ENCODE results near the gene SLC17A7.

Gene SLC17A7

GRCh38 chr19:49425922-49426592, 15.3 kb downstream of the SLC17A7 start:
- DNase-seq, result no peak

- no peak for DNase-seq
These were observed 16.1 kb downstream of the SLC17A7 start, which contains the start of gene GFY for GRCh38 chr19:49425178-49425577. Gene GFY, plus strand, starts transcription at chr19:49425388. Its CDS starts 1,043 bp downstream, at chr19:49426431.

DNA sequence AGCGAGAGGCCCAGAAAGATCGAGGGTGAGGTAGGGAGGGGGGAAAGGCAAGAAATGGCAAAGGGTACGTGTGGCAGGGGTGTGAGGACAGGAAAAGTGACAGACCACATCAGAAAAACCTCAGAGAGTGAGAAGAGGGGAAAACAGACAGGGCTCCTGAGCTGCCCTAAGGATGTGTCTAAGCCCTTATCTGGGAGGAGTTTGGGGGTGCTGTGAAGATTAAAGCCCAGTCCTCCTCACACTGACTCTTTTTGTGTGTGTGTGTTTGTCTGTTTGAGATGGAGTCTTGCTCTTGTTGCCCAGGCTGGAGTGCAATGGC, 17.4 kb downstream of the SLC17A7 start:
- DNase-seq, result no peak

DNA sequence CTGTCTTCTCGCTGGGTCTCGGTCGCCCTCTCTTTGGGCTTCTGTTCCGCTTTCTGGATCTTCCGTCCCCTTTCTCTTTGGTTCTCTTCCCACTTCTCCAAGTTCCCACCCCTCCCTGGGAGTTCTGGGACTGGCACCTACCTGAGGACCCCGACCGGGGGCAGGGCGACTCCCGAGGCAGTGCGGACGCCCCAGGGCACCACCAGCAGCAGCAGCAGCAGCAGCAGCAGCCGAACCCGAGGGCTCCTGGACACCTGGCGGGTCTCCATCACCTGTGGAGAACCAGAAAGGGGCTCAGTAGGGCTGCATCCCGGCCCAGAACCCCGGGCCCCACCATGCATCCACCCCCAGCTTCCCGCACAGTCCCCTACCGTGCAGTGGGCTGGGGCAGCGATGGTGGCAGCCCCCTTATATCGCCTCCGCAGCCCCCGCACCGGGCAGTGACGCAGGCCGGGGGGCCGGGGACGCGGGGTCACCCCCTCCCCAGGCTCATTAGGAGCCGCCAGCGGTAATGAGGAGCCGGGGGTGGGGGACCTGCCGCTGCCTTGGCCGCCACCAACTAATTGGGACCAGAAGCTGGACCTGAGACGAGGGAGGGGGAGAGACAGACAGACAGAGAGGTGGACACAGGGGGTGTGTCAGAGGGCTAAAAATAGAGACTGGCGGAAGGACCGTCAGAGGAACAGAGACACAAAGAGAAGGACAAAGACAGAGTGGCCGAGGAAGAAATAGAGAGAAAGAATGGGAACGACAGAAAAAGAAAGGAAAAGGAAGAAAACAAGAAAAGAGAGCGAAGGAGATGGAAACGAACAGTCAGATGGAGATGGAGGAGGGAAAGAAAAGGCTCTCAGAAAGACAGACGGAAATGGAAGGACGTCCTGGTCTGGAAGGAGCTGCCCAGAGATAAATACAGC, 18.0 kb downstream of the SLC17A7 start, which contains the start of gene PTH2:
PTH2 (minus strand) TSS at position 371 of the 914 bp plus-strand sequence; CDS start at position 269, 102 bp downstream.
- DNase-seq, result no peak

DNA sequence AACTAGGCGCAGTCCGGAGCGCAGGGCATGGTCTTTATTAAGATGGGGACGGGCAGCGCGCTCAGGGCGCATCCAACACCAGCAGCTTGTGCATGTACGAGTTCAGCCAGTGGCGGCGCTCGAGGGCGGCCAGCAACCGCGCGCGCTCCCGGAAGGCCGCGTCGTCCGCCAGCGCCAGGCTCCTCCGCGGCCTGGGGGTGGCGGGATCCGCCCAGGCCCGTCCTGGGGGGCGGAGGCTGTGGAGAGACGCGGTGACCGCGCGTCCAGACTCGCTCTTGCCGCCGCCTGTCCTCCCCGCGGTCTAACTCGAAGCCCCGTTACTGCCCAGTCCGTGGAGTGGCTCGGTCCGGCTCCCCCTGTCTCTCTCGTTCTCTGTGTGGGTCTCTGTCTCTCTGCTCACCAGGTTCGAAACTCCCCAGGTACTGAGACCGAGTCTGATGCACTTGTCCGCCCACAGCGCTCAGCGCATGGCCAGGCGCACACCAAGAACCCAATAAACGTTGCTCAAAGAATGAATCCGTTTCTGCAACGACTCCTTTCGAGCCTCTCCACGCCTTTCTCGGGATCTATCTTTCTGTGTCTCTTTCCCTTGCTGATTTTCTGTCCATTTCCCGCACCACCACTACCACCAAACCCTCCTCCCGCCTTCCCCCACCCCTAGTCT, 18.8 kb downstream of the SLC17A7 start:
- DNase-seq, result no peak

- DNase-seq, result no peak
These were observed 19.5 kb downstream of the SLC17A7 start for GRCh38 chr19:49421878-49422202.

DNA sequence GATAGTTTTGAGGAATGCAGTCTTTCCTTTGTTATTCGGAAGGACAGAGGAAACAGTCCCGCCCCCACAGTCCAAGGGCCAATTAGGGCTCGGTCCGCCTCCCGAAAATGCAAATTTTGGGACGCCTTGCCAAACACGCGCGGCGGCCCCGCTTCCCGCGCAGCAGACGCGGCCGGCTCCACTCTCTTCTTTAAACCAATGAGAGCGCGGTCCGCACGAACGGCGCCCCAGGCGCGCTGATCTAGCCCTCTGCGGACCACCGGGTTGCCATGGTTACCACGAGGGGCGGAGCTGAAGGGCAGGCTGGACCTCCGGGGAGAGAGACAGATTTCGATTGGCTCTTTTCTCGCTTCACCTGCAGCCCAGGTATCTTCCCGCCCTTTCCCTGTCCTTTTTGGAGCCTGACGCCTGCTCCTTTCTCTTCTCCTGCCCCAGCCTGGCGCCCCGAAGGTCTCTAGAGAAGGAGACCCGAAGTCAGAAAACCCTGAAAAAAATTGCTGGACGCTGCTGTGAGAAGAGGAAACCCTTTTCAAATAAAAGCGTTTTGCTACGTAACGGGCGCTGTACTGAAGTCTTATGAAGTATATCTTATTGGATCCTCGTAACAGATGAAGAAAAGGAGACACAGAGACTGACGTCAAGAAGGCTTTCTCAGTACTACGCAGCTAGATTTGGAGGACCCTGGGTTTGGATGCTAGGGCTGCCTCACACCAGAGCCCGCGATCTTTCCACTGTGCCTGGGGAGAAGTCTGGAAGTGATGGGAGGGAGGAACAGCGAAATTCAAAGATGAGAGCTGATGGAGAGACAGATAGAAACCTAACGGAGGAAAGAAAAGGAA, 20.1 kb downstream of the SLC17A7 start:
- peak; percentile 26 for DNase-seq

DNA sequence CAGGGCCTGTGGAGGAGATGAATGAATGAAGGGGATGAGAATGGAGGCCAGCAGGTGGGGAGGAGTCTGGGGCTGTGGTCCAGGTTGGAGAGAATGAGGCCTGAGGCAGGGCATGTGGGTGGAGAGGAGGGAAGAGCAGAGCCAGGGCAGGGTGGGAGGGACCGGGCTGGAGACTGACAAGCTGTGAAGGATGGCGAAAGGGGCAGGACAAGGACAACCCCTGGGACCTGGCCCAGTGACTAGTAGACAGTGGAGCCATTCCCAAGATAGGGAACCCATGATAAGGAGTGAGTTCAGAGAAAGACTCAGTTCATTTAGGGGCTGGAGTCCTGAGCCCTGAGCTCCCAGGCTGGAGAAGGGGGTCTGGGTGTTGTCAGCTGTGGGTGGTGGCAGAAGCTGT, 21.1 kb downstream of the SLC17A7 start:
- no peak for DNase-seq

GRCh38 chr19:49419173-49419572, 22.2 kb downstream of the SLC17A7 start:
- no peak for DNase-seq

DNA sequence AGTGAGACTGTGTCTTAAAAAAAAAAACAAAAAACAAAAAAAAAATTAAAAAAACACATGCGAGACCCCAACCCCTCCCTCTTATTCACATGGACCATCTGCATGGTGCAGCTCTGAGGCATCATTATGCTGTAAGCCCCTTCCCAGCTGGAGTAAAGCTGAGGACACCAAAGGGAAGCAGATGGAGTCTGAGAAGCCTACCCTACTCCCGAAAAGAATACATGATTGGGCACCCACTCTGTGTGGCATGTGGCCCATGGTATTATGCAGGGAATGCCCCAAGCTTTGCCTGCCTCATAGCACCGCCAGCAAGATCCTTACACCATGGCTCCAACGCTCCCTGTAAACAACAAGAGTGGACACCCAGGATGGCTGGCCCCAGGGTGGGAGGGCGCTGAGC, 22.8 kb downstream of the SLC17A7 start:
- no peak for DNase-seq

GRCh38 chr19:49417088-49417487, 24.2 kb downstream of the SLC17A7 start:
- no peak for DNase-seq

- DNase-seq, result no peak
These were observed 25.5 kb downstream of the SLC17A7 start for GRCh38 chr19:49415810-49416200.

GRCh38 chr19:49415102-49415809, 26.1 kb downstream of the SLC17A7 start:
- DNase-seq, result no peak

- no peak for DNase-seq
These were observed 27.1 kb downstream of the SLC17A7 start for GRCh38 chr19:49414256-49414655.

DNA sequence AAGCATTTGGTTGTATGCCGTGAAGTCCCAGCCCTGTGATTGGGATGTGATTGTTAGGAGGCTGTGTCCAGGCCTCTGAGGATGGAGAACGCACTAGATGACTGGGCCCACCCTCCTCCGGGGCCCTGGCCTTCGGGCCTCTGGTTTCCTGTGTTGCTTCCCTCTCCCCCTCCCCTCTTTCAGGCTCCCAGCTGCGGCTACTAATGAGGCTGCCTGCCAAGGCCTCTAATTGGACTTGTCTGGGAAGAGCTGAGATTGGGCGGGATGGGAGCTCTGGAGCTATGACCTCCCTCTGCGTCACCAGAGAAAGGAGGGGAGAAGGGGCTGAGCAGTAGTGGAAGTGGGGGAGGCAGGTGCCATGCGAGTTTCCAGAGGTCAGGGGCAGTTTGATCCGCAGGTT, 28.0 kb downstream of the SLC17A7 start:
- no peak for DNase-seq

- DNase-seq, result no peak
These were observed 29.5 kb downstream of the SLC17A7 start for GRCh38 chr19:49411681-49412326.

DNA sequence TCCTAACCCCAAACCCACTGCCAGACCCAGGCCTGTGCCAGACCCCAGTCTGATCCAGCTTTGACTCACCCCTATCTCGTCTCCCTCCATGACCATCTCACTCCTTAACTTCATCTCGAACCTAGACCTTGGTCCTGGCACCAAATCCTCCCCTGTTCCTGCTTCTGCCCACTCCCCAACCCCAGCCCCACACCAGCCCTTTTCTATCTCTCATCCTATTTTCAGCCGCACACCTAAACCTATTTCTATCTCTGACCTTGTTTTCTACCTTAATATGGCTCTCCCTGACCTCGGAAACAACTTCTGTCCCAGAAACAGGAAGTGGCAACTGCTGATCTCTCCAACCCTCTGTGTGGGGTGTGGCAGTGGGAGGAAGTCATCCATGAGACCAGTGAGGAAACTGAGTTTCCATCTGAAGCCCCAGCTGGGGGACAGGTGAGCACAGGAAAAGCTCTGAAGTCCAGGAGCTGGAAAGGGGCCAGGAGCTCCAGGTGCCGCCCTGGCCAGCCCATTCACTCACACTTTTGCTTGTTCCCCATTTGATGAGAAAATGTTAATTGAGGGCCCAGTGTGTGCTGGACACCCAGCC, 31.8 kb downstream of the SLC17A7 start:
- no peak for DNase-seq

GRCh38 chr19:49408816-49409440, 32.4 kb downstream of the SLC17A7 start:
- DNase-seq, result no peak

GRCh38 chr19:49407482-49408015, 33.8 kb downstream of the SLC17A7 start:
- no peak for DNase-seq

GRCh38 chr19:49407079-49407478, 34.2 kb downstream of the SLC17A7 start:
- no peak for DNase-seq
